Stimulated activated CD8-positive, alpha-beta memory T cell treated with anti-CD3 and anti-CD28 coated beads, Interleukin-7, amount 100 ng/mL, for 4 hours (primary cell): ENCODE data around the gene SHISA6.

Source experiments
- DNase-seq, 2 donors: peaks; one replicate each; pipeline ENCODE4 v3.0.0-alpha.2; 2020; ENCODE audit warnings: low read depth in 2 of 2

The SHISA6 gene

DNA sequence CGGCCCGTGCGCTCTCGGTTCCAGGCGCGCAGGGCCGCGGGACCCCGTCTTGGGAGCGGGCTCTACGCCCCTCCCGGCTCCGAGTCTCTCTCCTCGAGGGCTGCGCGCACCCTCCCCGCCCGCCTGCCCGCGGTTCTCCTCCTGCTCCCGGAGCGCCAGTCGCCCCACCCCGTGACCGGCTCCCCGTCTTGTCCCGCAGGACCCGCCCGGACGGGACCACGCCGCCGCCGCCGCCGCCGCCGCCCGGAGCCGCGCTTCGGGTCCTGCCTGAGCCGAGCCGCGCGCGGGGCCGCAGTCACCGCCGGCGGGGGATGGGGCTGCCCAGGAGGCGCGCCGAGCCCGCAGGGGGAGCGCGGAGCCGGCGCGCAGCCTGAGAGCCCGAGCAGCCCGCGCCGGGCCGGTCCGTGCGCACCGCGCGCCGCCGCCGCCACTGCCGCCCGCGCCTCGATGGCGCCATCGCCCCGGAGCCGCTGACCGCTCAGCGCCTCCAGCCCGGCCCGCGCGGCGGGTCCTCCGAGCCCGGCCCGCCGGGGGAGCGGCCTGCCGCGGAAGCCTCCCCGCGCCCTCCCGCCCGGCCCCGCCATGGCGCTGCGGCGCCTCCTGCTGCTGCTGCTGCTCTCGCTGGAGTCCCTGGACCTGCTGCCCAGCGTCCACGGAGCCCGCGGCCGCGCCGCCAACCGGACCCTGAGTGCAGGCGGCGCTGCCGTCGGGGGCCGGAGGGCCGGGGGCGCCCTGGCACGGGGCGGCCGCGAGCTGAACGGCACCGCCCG lies at the start of gene SHISA6:
SHISA6 (plus strand) TSS at position 373 of the 770 bp plus-strand sequence.
- DNase-seq: no peak

DNA sequence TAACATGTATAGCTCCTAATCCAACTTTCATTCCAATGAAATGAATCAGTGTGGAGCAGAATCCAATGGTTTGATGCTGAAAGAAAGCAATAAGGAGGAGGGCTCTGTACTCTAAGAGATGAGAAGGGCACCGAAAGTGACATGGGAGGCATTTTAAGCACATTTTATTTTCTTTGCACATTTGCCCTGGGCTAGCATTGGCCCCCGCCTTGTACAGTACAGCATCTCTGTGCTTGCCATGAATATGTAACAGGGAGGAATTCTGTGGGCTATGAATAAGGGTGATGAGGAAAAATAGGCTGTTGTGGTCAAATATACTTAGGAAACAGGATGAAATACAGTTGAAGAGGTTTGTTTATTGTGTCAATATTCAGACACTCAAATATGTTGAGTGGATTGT lies 45.2 kb upstream of the SHISA6 start:
- no peak for DNase-seq

DNA sequence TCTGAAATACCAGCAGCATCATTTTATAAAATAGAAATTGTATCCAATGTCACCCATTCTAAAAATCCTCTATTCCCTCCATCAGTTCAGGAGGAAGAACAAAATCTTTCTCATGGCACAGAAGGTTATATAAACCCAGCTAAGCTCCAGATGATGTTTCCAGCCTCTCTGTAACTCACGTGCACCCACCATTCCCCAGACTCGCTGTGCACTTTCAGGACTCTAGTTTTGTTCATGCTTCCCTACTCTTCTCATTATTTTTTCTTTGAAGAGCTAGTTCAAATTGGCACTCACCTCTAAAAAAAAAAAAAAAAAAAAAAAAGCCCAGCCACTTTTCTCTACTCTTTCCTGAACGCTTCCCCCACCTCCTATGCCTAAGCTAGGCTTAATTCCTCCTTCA lies 36.0 kb upstream of the SHISA6 start:
- DNase-seq: no peak

DNA sequence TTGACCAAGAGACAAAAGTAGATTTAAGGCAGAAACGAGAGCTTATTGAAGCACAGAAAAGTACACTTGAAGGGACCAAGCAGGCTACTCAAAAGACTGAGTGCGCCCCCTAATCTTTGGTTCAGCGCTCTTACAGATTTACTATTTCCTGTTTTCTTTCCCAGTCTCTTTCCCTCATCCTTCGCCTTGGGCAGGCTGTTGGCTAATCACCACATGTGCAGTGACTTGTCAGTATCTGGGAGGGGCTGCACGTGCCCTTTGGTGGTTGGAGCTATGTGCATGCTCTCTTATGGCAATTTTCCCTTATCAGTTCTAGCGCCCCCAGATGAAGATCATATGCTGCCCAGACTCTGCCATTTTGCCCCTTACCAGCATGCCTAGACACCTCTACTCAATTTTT lies 35.4 kb upstream of the SHISA6 start:
- DNase-seq: no peak

DNA sequence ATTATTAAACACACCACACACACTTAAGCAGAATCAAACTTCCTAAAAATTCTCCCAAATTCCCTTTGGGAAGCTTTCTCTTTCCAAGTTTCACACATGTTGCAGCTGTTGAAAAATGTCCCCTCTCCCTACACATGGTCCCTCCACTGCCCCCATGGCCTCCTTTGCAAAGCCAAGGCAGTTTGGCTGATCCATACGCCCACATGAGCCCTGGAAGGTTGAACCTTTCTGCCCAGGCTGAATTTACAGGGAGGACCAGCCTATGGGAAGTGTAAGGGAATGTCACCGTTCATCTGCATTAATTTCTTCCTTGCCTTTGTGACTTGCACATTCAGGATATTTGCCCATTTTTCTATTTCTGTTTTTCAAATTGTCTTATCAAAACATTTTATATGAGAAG lies 31.1 kb upstream of the SHISA6 start:
- DNase-seq: no peak

DNA sequence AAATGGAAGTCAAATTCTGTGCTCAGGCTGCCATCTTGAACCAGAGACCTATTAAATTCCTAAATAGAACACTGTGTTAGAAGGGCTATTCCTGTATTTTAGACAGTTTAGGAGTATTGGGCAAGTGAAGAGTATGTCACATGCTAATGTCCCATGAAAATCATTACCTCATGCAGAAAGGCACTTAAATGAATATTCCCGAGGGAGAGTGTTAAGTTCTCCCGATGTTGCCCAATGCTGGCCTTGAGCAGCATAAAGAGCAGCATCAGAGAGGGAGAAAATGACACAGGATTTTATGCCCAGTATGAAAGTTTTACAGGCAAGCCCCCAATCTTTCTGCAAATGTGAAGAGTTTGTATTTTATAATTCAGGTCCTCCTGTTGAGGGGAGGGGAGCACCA lies 28.2 kb upstream of the SHISA6 start:
- DNase-seq: no peak

DNA sequence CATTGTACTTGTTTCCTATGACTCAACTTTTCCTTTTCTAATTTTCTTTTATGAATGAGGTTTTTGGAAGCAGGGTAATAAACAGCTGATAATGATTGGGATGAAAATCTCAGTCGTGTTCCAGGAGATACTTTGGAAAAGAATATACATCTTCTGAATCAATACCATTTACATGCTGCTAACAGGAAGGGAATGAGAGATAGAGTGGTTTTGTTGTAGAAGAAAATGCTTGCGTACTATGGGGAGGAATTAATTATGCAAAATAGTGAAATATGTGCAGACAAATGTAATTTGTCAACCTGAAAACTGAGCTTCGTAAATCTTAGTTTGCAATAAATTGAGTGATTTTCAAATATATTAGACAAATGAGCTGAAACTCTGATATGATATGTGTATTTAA lies 24.0 kb upstream of the SHISA6 start:
- no peak for DNase-seq

DNA sequence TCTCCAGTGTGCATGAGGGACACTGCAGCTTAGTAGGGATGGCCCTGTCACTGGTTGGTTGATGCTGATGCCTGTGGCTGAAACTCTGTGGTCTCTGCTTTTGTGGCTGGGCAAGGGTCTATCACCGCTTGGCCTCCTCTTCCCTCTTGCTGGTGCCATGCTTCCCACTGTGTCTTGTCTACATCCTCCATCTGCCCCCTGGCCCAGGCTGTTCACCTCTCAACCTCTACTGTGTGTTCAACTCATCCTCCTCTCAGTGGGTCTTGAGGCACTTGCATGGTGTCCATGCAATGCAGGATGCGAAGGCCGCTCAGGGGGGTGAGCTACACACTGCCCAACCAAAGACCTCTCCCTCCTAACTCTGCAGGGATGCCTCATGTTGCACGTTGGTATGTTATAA lies 19.8 kb upstream of the SHISA6 start:
- DNase-seq: no peak

DNA sequence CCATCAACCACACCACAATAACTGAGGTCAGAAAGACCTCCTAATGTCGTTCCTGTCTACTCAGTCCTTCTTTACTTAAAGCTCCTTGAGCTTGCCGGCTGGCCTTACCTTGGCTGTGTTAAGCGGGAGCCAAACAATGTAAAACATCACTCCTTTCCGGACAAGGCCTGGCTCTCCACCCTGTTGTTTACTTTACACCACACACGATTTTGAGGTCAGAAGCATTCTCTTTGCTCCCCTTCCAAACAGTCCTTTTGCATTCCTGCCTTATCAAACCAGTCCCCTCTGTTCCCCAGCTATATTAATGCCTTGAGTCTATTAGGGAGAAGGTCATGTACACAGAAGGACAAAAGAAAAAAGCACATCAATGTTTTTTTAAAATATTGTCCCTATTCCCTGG lies 19.3 kb upstream of the SHISA6 start:
- DNase-seq: no peak

DNA sequence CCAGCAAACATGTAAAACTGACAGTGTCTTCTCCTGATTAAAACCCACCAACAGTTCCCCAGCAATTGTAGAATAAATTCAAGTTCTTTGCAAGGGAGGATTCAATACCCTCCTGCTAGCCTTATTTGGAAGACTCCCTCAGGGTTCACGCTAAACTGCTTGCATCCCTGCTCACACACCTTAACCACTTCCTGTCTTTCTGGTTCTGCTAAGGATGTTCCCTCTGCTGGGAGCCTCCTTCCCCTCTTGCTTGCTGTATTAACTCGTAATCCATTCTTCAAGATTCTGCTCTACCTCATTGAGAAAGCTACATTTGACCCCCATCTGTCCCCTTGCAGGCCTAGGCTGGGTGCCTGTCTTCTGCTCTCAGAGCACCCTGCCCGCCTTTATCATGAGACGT lies 2.3 kb upstream of the SHISA6 start:
- DNase-seq: no peak

DNA sequence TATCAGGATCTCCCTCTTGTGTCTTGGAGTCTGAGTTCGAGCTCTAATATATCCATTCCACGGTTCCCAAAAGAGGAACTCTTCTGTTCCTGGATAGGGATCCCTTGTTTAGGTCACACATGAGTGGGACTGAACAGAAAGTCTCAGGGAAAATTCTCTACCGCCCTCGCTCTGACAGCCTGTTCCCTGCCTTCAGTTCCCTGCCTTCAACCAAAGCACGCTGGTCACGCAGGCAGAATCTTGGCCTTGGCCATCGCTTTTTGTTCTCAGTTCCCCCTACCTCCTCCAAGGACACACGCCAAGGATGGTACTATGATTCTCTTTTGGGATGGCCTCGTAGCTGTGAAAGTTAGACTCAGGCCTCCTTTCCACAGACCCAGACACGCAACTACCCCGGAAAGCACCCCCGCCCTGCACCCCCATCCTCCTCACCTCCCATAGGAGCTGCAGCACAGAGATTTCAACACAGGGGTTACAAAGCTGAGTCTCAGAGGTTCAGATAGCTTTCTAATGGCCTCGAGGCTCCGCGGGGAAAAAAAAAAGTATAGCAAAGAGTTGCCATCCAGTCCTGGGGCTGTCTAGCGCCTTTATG lies 1.5 kb upstream of the SHISA6 start:
- no peak for DNase-seq

DNA sequence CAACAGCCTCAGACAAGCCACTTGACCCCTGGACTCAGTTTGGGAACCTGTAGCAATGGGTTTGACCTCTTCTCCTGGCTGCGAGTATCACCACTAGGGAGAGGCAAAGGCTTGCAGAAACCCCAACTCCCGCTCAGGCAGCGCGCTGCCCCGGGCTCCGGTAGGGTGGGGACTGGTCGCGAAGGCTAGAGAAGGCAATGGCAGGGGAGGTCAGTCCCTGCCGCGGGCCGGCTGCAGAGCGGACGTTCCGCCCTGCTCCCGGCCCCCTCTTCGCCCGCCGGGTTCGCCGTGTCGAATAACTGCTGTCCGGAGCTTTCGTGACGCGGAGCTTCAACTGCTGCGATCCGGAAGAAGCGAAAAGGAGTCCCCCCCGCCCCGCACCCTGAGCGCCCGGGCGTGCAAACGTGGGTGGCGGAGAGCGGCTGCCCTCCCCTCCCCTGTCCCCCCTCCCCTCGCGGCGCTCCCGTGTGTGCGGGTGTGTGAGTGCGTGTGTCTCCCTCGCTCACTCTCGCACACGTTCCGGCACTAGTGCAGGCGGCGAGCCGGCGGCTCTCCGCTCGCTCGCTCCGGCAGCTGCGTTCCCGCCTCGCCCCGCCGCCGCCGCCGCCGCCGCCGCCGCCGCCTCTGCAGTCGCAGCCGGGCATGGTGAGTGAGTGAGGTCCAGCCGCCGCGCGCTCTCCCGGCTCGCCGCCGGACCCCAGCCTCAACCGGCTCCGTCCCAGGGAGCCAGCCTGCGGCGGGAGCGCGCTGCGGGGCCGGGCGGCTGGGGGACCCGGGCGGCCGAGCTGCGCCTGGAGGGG lies 772 bp upstream of the SHISA6 start:
- DNase-seq: no peak

DNA sequence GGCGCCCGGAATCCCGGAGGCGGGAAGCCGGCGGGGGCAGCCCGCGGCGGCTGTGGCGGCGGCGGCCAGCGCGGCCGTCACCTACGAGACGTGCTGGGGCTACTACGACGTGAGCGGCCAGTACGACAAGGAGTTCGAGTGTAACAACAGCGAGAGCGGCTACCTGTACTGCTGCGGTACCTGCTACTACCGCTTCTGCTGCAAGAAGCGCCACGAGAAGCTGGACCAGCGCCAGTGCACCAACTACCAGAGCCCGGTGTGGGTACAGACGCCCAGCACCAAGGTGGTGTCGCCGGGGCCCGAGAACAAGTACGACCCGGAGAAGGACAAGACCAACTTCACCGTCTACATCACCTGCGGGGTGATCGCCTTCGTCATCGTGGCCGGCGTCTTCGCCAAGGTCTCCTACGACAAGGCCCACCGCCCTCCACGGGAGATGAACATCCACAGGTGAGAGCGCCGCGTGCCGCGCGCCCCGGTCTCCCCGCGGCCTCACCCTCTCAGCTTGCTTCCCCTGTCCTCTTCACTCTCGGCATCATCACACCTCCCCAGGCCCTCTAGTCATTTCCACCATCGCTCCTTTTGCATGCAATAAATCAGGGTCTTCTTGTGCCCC lies 706 bp downstream of the SHISA6 start:
- no peak for DNase-seq

DNA sequence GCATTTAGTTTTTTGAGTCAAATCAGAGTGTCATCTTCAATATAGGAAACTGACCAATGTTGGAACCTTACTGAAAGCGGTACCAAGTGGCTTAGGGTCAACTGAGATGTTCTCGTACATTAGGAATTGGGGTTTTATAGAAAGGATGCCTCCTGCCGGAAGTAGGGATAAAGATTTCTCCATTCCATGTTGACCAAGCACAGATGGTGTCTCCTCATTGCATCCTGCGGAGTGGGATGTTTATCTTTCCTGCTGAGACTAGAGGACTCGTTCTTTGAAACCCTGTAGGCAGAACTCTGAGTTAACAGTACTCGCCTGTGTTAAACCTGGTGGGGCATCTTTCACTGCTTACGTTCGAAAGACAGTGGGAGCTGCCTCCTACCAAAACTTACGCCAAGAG lies 1.4 kb downstream of the SHISA6 start:
- DNase-seq: no peak

DNA sequence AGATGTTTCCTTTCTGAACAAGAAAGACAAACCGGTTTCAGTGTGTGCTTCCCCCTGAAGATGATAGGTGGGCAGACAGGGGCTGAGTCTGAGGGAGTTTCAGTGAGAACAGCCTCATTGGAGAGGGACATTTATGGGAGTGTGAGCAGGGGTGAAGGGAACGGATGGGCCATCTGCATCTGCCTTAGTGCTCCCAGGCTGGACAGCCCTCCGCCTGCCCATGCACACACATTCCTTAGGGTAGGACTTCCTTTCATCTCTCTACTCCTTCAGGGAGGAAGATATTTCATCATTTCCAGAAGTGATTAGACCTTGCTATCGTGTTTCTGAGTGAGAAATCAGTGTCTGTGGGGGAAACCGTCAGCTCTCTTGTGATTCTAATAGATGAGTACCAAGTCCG lies 3.8 kb downstream of the SHISA6 start:
- no peak for DNase-seq

DNA sequence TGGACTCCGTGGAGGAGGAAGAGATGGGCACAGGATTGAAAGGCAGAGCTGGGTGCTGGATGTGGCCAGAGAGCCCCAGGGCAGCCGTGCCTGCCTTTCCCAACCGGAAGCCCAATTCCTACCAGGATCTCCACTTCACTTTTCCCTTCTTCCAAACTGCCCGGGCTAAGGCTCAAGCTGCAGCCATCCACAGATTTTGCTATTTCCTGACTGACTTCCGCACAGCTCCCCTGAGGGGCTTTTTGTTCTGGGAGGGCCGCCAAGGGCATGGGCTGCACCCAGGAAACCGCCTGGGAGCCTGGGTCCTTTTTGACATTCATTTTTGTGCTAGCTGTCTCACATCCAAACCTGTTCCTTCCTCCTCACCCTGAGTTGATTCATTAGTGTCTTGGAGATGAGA lies 4.2 kb downstream of the SHISA6 start:
- DNase-seq: no peak

DNA sequence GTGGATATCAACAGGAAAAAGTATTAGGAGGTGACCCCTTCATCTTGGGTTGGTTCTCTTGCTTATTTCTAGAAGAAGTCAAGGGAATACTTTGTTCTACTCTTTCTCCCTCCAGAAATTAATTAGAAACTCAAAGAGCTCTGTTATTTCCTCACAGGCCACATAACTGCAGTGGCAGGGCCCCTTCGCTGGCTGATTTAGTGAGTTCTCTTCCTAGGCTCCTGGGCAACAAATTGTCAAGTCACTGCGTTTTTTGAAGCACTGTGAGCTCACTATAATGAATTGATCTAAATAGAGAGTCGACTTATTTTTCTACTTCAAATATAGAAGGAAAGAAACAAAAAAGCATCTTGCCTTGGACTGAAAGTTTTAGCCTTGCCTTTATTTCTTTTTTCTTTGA lies 4.8 kb downstream of the SHISA6 start:
- no peak for DNase-seq

DNA sequence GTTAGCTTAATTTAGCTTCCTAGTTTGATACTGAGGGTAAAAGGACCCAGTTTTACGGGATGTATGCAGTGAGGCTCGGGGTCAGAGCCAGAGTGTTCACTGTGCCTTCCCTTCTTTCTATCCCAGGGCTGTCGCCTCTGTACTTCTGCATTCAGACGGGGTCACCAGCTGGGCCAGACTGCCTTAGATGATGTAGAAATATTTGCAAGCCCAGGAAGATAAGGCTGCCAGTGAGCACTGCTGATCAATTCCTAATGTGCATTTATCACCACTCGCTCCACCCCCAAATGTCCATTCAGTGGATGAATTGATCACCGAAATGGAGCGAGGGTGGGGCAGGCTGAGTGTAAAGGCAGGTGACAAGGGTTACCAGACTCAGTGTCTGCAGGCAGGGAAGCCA lies 9.1 kb downstream of the SHISA6 start:
- DNase-seq: no peak

DNA sequence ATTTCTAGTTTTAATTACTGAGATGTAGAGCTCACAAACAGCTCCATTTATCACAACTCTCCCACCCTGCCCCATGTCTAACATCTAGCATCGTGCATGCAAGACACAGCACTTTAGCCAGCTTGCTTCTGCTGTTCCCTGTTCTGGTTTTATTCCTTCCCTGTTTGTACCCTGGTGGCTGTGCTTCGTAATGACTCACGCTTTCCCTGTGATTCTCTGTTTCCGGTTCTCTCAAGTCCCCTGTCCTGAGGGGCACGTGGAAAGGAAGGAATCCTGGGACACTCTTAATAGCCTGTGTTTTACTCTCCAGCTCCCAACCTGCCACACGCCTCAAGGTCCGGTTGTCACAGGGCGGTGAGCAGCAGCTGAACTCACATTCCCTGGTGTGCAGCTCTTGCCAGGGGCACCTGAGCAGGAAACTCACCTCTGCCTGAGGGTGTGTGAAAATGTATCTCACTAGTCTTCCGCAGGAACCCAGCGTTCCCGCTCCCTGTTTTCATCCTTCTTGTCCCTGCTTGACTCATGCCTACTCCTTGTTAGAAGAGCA lies 10.6 kb downstream of the SHISA6 start:
- DNase-seq: no peak

DNA sequence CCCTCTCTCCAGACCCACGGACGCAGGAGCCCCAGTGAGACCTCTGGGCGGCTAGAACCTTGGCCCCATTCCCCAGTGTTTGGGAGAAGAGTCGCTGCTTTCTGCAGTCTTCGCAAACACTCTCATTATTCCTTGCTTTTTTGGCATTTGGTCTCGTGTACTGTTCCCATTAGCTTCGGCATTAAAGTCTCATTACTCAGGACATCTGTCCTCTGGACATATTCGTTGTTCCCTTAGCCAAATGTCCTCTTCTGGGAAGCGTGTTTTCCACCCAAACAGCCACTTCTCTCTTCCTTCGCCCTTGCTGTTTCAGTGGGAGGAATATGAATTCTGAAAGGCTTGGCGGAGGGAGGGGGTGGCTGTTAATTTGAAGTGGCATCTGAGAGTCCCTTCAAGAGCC lies 11.1 kb downstream of the SHISA6 start:
- no peak for DNase-seq

DNA sequence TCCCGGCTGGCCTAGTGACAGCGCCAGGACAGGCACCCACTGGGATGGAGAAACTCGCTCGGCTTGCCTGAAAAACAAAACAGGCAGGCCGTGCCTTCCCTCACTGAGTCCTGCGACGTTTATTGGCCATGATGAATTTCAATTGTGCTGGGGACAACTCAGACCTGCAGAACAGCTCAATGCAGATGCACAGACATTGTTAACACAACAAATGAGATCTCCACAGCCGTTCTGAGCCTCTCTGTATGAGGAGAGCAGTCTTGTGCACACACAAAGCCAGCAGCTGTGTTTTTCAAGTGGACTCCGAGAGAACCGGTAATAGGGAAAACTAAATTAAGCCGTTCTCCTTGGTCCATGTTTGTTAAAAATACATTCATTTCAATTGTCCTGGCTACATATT lies 15.9 kb downstream of the SHISA6 start:
- DNase-seq: no peak

DNA sequence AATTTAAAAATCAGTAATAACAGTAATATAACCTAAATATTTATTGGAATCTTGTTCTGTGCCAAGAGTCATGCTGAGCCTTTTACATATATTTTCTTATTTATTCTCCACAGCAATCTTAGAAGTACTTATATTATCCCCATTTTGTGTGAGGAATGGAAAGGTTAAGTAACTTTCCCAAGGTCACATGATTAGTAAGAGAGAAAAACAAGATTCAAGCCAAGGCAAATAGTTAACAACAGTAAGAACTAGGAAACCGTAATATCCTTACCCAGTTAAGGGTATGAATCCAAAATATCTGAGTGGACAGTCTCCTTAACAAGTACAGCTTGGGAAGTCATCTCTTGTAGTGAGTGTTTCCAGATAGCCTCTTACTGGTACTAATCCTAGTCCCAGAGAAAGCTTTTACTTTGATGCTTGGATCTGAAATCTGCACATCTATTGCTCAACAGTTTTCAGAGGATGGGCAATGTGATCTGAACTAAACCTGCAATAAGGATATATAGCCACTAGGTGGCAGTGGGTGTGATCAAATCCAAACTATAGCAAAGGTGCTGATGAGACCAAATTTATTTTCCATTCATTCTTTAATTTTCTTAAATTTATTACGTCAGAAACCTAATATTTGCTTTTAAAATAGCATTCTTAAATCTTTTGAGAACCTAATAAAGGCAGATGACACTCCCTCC lies 23.3 kb downstream of the SHISA6 start:
- DNase-seq: no peak
